ENCODE measurements around the gene C2orf72. TPM values are rescaled to one million over a fixed set of nuclear protein-coding genes. Genes with fewer than 3 reads are reported as not detected.
A peak's percentile ranks its signal among the peaks of the same experiment; 100 is the strongest.
"Not testable (repeated sequence)": the region's sequence is repeated elsewhere in the genome, so short reads cannot be mapped to it uniquely, and the experiment has no call there.

C2orf72 gene
- total and polyA plus RNA-seq, 2 donors, result 0.02 to 0.05 TPM

DNA sequence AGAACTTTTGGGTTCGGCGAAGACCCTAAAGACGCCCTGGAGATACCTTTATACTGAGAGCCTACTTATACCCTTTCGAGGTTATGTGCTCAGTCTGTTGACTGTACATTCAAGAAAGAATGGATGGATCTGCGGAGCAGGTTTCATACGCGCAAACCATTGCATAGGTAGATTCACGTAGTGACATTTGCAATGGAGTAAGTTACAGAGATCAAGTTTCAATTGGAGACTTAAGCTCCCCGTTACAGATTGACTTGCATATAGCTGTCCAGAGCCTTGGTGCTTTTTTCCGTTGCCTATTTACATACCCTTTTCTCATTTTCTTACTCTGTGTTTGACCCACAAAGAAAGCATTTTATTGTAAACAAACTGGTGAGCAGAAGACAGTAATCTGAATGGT, 20.3 kb downstream of the C2orf72 start:
- H3K27me3 ChIP-seq (ENCODE audit: control insufficient read depth in 2 of 2, insufficient read depth in 1 of 2, low read length in 1 of 2), result peaks cover 4 to 14% of the 10 kb centered on the region in 2 donors
- DNase-seq (ENCODE audit: low read depth in 6 of 9, low spot score in 9 of 9), result peak in 1 of 9 donors; percentile 20
- peak overlapping the region; percentile 70 to 74 for H3K4me3 ChIP-seq (ENCODE audit: low read length in 2 of 2)
- H3K36me3 ChIP-seq (ENCODE audit: control insufficient read depth in 2 of 2, insufficient read depth in 2 of 2, low read length in 1 of 2), result peaks cover 0 to 14% of the 10 kb centered on the region in 2 donors
- H3K27ac ChIP-seq (ENCODE audit: low read depth in 1 of 2, low read length in 1 of 2), result no peak overlapping the region
- H3K9me3 ChIP-seq (ENCODE audit: control insufficient read depth in 2 of 2, insufficient read depth in 1 of 2, low read length in 1 of 2), result peaks cover 0 to 7% of the 10 kb centered on the region in 2 donors
- H3K4me1 ChIP-seq (ENCODE audit: control insufficient read depth in 2 of 2, insufficient read depth in 2 of 2, low read length in 2 of 2), result peaks cover 12 to 25% of the 10 kb centered on the region in 2 donors
- 12% methylated on average over 10 of the region's 10 CpGs for WGBS

GRCh38 chr2:231058761-231059550, 21.6 kb downstream of the C2orf72 start:
- WGBS, result 97% methylated on average over 4 of the region's 4 CpGs

GRCh38 chr2:231059756-231060155, 22.4 kb downstream of the C2orf72 start:
- H3K4me3 ChIP-seq (ENCODE audit: low read length in 2 of 2), result no peak overlapping the region
- WGBS, result 96% methylated on average over 2 of the region's 2 CpGs
- H3K4me1 ChIP-seq (ENCODE audit: control insufficient read depth in 2 of 2, insufficient read depth in 2 of 2, low read length in 2 of 2), result peaks cover 12 to 14% of the 10 kb centered on the region in 2 donors
- H3K27me3 ChIP-seq (ENCODE audit: control insufficient read depth in 2 of 2, insufficient read depth in 1 of 2, low read length in 1 of 2), result no peaks in the 10 kb centered on the region
- H3K9me3 ChIP-seq (ENCODE audit: control insufficient read depth in 2 of 2, insufficient read depth in 1 of 2, low read length in 1 of 2), result peaks cover 0 to 3% of the 10 kb centered on the region in 2 donors
- H3K36me3 ChIP-seq (ENCODE audit: control insufficient read depth in 2 of 2, insufficient read depth in 2 of 2, low read length in 1 of 2), result peaks cover 5 to 33% of the 10 kb centered on the region in 2 donors
- H3K27ac ChIP-seq (ENCODE audit: low read depth in 1 of 2, low read length in 1 of 2), result no peak overlapping the region
- DNase-seq (ENCODE audit: low read depth in 6 of 9, low spot score in 9 of 9), result no peak

More at GRCh38 chr2:231058761-231059550, 21.6 kb downstream of the C2orf72 start:
- Histone ChIP-seq H3K9me3 (ENCODE audit: control insufficient read depth in 2 of 2, insufficient read depth in 1 of 2, low read length in 1 of 2) (peaks cover 0 to 3% of the 10 kb centered on the region in 2 donors), H3K27me3 (ENCODE audit: control insufficient read depth in 2 of 2, insufficient read depth in 1 of 2, low read length in 1 of 2) (peaks cover under 1 to 4% of the 10 kb centered on the region in 2 donors), H3K27ac (ENCODE audit: low read depth in 1 of 2, low read length in 1 of 2) (no peak overlapping the region), H3K36me3 (ENCODE audit: control insufficient read depth in 2 of 2, insufficient read depth in 2 of 2, low read length in 1 of 2) (peaks cover 5 to 25% of the 10 kb centered on the region in 2 donors), H3K4me1 (ENCODE audit: control insufficient read depth in 2 of 2, insufficient read depth in 2 of 2, low read length in 2 of 2) (peaks cover 12 to 15% of the 10 kb centered on the region in 2 donors), H3K4me3 (ENCODE audit: low read length in 2 of 2) (no peak overlapping the region)
- no peak for DNase-seq (ENCODE audit: low read depth in 6 of 9, low spot score in 9 of 9)

GRCh38 chr2:231062776-231063175, 25.5 kb downstream of the C2orf72 start:
- Histone ChIP-seq H3K4me3 (ENCODE audit: low read length in 2 of 2) (no peak overlapping the region), H3K27me3 (ENCODE audit: control insufficient read depth in 2 of 2, insufficient read depth in 1 of 2, low read length in 1 of 2) (no peaks in the 10 kb centered on the region), H3K9me3 (ENCODE audit: control insufficient read depth in 2 of 2, insufficient read depth in 1 of 2, low read length in 1 of 2) (no peaks in the 10 kb centered on the region), H3K4me1 (ENCODE audit: control insufficient read depth in 2 of 2, insufficient read depth in 2 of 2, low read length in 2 of 2) (peaks cover 6 to 10% of the 10 kb centered on the region in 2 donors), H3K36me3 (ENCODE audit: control insufficient read depth in 2 of 2, insufficient read depth in 2 of 2, low read length in 1 of 2) (peaks cover 11 to 52% of the 10 kb centered on the region in 2 donors), H3K27ac (ENCODE audit: low read depth in 1 of 2, low read length in 1 of 2) (no peak overlapping the region)
- 95% methylated on average over 3 of the region's 3 CpGs for WGBS
- no peak for DNase-seq (ENCODE audit: low read depth in 6 of 9, low spot score in 9 of 9)

GRCh38 chr2:231063347-231063746, 26.0 kb downstream of the C2orf72 start:
- H3K4me1 ChIP-seq (ENCODE audit: control insufficient read depth in 2 of 2, insufficient read depth in 2 of 2, low read length in 2 of 2), result peaks cover 2 to 5% of the 10 kb centered on the region in 2 donors
- no peak for DNase-seq (ENCODE audit: low read depth in 6 of 9, low spot score in 9 of 9)
- 97% methylated on average over 1 of the region's 1 CpG for WGBS
- no peak overlapping the region for H3K4me3 ChIP-seq (ENCODE audit: low read length in 2 of 2)
- peaks cover 15 to 57% of the 10 kb centered on the region in 2 donors for H3K36me3 ChIP-seq (ENCODE audit: control insufficient read depth in 2 of 2, insufficient read depth in 2 of 2, low read length in 1 of 2)
- no peak overlapping the region for H3K27ac ChIP-seq (ENCODE audit: low read depth in 1 of 2, low read length in 1 of 2)
- no peaks in the 10 kb centered on the region for H3K9me3 ChIP-seq (ENCODE audit: control insufficient read depth in 2 of 2, insufficient read depth in 1 of 2, low read length in 1 of 2)
- no peaks in the 10 kb centered on the region for H3K27me3 ChIP-seq (ENCODE audit: control insufficient read depth in 2 of 2, insufficient read depth in 1 of 2, low read length in 1 of 2)

GRCh38 chr2:231065966-231066365, 28.6 kb downstream of the C2orf72 start:
- peaks cover 18 to 65% of the 10 kb centered on the region in 2 donors for H3K36me3 ChIP-seq (ENCODE audit: control insufficient read depth in 2 of 2, insufficient read depth in 2 of 2, low read length in 1 of 2)
- no peak overlapping the region for H3K27ac ChIP-seq (ENCODE audit: low read depth in 1 of 2, low read length in 1 of 2)
- H3K9me3 ChIP-seq (ENCODE audit: control insufficient read depth in 2 of 2, insufficient read depth in 1 of 2, low read length in 1 of 2), result no peaks in the 10 kb centered on the region
- no peak for DNase-seq (ENCODE audit: low read depth in 6 of 9, low spot score in 9 of 9)
- no peak overlapping the region for H3K4me3 ChIP-seq (ENCODE audit: low read length in 2 of 2)
- H3K4me1 ChIP-seq (ENCODE audit: control insufficient read depth in 2 of 2, insufficient read depth in 2 of 2, low read length in 2 of 2), result no peaks in the 10 kb centered on the region
- WGBS, result 96% methylated on average over 1 of the region's 1 CpG
- H3K27me3 ChIP-seq (ENCODE audit: control insufficient read depth in 2 of 2, insufficient read depth in 1 of 2, low read length in 1 of 2), result no peaks in the 10 kb centered on the region

DNA sequence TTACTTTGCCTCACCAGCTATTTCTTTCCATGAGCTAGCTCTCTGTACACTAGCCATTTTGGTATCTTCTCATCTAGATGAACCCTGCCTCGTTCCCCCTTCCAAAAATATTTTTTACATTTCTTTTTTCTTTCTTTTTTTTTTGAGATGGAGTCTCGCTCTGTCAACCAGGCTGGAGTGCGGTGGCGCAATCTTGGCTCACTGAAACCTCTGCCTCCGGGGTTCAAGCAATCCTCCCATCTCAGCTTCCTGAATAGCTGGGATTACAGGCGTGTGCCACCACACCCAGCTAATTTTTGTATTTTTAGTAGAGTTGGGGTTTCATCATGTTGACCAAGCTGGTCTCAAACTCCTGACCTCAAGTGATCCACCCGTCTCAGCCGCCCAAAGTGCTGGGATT, 30.2 kb downstream of the C2orf72 start:
- H3K9me3 ChIP-seq (ENCODE audit: control insufficient read depth in 2 of 2, insufficient read depth in 1 of 2, low read length in 1 of 2); H3K4me1 ChIP-seq (ENCODE audit: control insufficient read depth in 2 of 2, insufficient read depth in 2 of 2, low read length in 2 of 2); H3K27me3 ChIP-seq (ENCODE audit: control insufficient read depth in 2 of 2, insufficient read depth in 1 of 2, low read length in 1 of 2); H3K4me3 ChIP-seq (ENCODE audit: low read length in 2 of 2); DNase-seq (ENCODE audit: low read depth in 6 of 9, low spot score in 9 of 9); H3K27ac ChIP-seq (ENCODE audit: low read depth in 1 of 2, low read length in 1 of 2): not testable (repeated sequence)
- 97% methylated on average over 8 of the region's 8 CpGs for WGBS
- H3K36me3 ChIP-seq (ENCODE audit: control insufficient read depth in 2 of 2, insufficient read depth in 2 of 2, low read length in 1 of 2), result peaks cover 18 to 67% of the 10 kb centered on the region in 2 donors

DNA sequence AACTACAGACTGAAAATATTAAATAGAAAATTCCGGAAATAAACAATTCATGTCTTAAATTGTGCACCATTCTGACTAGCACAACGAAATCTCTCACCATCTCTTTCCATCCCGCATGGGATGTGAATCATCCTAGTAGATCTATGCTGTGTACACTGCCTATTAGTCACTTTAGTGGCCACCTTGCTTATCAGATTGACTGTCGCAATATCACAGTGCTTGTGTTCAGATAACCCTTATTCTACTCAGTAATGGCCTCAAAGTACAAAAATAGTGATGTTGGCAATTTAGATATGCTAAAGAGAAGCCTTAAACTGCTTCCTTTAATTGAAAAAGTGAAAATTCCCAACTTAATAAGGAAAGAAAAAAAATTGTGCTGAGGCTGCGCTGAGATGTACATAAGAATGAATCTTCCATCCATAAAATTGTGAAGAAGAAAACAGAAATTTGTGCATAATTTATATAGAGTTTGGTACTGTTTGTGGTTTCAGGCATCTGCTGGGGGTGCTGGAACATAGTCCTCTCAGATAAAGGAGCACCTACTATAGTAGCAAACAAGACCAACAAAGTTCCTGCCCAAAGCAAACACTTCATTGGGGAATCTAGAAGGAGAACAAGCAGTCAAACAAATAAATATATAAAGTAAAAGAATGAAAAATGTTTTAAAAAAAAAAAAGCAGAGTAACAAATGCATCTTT, 31.4 kb downstream of the C2orf72 start:
- no peak for DNase-seq (ENCODE audit: low read depth in 6 of 9, low spot score in 9 of 9)
- Histone ChIP-seq H3K4me3 (ENCODE audit: low read length in 2 of 2) (no peak overlapping the region), H3K9me3 (ENCODE audit: control insufficient read depth in 2 of 2, insufficient read depth in 1 of 2, low read length in 1 of 2) (no peaks in the 10 kb centered on the region), H3K27me3 (ENCODE audit: control insufficient read depth in 2 of 2, insufficient read depth in 1 of 2, low read length in 1 of 2) (no peaks in the 10 kb centered on the region), H3K27ac (ENCODE audit: low read depth in 1 of 2, low read length in 1 of 2) (no peak overlapping the region), H3K4me1 (ENCODE audit: control insufficient read depth in 2 of 2, insufficient read depth in 2 of 2, low read length in 2 of 2) (no peaks in the 10 kb centered on the region), H3K36me3 (ENCODE audit: control insufficient read depth in 2 of 2, insufficient read depth in 2 of 2, low read length in 1 of 2) (peaks cover 13 to 62% of the 10 kb centered on the region in 2 donors)
- 98% methylated on average over 5 of the region's 5 CpGs for WGBS
